Measurements from ENCODE around the gene SLC5A6.
"Not testable (repeated sequence)": the region's sequence is repeated elsewhere in the genome, so short reads cannot be mapped to it uniquely, and the experiment has no call there.

The SLC5A6 gene

DNA sequence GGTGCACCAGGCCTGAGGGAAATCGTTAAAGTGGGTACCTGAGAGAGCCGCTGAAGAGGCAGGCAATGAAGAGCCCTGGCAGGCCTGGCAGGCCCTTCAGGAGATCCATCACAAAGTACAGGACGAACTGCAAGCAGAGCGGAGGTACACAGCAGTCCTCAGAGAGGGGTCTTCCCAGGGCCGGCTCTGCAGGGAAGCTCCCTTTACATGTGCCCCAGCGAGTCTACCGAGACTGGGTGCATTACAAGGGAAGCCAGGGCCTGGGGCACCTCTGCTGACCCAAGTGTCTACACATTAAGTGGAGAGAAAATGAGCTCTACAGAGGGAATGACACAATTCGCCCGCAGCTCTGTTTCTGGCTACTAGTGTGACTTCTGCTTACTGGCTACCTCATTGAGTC is 8.3 kb downstream of the SLC5A6 start:
- no peak for DNase-seq

GRCh38 chr2:27202854-27203253 is 9.2 kb downstream of the SLC5A6 start:
- no peak for DNase-seq

DNA sequence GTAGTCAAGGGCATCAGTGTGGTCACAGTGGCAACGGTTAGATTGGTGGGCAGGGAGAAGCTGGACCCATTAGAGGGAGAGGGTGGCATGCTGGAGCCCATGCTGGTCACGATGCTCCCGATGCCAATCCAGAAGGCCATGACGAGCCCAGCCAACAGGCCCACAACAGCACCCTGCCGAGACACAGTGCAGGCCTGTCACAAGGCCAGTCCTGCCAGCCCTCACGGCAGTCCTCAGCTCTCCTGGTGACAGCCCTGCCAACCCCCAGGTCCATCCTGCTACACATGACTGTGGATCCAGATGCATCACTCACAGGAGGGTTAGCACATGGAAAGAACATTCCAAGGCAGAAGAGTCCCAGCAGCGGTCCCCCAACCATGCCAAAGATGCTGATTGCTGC is 10.4 kb downstream of the SLC5A6 start:
- DNase-seq: no peak

- no peak for DNase-seq
These were observed 12.8 kb downstream of the SLC5A6 start for GRCh38 chr2:27199241-27199640.

DNA sequence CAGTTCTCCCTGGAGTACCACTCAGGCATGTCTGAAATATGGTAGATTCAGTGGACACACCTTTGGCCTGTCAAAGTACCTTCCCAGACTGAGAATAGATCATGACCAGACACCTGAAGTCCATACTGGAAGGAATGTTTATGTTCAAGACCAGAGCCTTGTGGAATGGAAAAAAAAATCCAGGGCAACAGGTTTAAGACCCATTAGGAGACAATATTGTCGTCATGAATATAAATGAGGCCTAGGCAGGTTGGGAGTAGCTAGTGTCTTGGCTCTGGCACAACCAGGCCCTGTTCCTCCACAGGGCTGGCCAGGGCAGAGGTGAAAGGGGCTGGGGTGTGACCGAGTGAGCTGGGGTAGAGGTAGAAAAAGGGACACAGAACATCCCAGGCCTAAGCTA is 13.4 kb downstream of the SLC5A6 start:
- DNase-seq: no peak

- not testable (repeated sequence) for DNase-seq
These were observed 14.0 kb downstream of the SLC5A6 start for GRCh38 chr2:27198068-27198467.

DNA sequence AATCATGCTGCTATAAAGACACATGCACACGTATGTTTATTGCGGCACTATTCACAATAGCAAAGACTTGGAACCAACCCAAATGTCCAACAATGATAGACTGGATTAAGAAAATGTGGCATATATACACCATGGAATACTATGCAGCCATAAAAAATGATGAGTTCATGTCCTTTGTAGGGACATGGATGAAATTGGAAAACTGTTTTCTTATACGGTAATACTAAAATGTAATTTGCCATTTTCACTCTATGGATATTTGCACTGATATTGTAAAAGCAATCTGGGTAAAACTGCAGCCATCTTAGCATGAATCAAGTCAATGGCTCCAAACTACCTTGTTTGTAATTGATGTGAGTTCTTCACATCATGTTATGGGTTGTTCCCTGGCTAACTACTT is 16.3 kb downstream of the SLC5A6 start:
- DNase-seq: not testable (repeated sequence)

GRCh38 chr2:27194538-27195354 is 17.3 kb downstream of the SLC5A6 start:
- no peak for DNase-seq

DNA sequence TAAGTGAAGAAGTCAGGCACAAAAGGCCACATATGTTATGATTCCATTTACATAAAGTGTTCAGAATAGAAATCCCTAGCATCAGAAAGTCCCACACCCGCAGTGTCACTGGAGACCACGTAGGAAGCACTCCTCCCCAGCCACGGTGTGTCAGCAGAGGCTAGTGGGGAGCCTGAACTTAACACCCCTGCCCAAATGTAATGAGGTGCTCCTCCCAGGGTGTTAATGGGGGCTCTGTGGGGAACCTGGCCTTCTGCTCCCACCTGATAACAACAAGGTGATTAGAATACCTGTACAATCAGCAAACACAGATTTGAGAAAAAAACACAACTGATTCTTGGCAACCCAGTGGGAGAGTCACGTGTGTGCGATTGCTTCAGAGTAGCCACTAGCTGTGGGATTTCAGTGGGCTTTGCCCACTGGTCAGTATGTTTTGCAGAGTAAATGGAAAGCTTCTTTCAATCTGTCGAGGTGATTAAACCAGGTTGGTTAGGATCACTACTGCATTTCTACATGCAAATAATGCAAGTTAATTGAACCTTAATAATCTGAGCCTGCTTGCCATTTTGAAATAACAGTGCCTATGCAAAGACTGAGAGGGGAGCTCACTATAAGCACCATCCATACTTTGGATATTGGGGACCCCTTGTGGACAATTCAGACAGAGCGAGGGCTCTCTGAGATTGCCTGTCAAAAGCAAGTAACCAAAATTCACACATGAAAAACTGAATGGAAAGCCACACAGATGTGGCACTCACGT is 20.8 kb downstream of the SLC5A6 start:
- DNase-seq: peak; percentile 35

GRCh38 chr2:27189989-27190388 is 22.1 kb downstream of the SLC5A6 start:
- DNase-seq: no peak

GRCh38 chr2:27186613-27187345 is 25.3 kb downstream of the SLC5A6 start:
- no peak for DNase-seq

- DNase-seq: no peak
These were observed 26.6 kb downstream of the SLC5A6 start for GRCh38 chr2:27185331-27186026.

DNA sequence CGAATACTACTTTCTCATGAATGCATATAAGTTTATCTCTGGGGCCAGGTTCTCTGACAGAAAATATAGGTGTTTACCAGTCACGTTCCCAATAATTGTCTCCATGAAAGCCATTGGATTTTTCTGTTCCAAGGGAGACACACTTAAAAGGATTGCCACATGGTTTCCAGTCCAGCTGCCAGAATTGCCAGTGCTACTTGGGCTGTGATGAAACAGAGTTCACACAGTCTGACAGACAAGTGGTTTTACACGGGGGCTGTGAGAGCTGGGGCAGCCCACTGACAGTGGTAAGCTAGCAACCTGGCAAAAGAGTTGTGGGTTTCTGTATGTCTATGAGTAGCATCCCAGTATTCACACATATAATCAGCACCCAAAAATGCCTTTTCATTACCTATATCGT is 28.0 kb downstream of the SLC5A6 start:
- DNase-seq: no peak

- DNase-seq: no peak
These were observed 29.7 kb downstream of the SLC5A6 start for GRCh38 chr2:27182346-27182745.

DNA sequence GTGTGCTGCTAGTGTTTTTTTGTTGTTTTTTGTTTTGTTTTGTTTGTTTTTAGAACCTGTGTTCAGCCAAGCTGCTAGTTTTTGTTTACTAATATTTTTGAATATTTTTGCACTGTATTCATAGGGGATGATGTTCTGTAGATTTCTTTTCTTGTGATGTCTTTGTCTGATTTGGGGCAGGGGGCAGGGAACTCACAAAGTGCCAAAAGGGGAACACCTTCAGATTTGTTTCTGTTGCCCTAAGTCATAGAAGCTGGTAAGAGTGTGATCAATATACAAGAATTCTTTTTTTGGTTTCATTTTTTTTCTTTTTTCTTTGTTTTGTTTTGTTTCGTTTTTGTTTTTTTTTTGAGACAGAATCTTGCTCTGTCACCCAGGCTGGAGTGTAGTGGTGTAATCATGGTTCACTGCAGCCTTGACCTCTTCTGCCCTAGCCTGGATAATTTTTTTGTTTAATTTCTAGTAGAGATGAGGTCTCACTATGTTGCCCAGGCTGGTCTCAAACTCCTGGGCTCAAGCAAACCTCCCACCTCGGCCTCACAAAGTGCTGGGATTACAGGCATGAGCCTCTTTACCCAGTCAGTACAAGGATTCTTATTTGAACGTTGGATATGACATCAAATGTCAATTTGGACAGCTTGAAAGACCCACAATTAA is 32.6 kb downstream of the SLC5A6 start:
- DNase-seq: no peak

DNA sequence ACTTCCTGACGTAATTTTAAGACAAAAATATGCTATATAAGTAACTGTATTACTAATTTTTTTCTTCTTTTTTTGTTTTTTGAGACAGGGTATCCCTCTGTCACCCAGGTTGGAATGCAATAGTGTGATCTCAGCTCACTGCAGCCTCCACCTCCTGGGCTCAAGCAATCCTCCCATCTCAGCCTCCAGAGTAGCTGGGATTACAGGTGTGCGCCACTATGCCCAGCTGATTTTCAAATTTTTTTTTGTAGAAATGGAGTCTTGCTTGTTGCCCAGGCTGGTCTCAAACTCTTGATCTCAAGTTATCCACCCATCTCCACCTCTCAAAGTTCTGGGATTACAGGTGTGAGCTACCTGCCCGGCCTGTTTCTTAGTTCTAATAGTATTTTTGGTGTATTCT is 33.6 kb downstream of the SLC5A6 start:
- DNase-seq: no peak

GRCh38 chr2:27177441-27178351 is 34.4 kb downstream of the SLC5A6 start:
- DNase-seq: no peak

GRCh38 chr2:27175781-27176180 is 36.3 kb downstream of the SLC5A6 start:
- DNase-seq: not testable (repeated sequence)

DNA sequence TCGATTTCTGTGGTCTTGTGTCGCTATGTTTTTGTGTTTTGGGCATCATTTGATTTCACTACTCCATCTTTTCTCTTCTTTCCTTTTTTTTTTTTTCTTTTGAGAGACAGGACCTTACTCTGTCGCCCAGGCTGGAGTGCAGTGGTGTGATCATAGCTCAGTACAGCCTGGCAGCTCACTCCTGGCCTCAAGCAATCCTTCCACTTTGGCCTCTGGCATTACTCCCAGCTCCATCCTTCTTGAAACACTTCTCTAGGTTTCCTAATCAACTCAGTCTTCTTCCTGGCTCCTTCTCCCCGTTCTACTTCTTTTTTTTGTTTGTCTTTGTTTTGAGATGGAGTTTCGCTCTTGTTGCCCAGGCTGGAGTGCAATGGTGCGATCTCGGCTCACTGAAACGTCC is 36.7 kb downstream of the SLC5A6 start:
- DNase-seq: no peak

- no peak for DNase-seq
These were observed 37.4 kb downstream of the SLC5A6 start for GRCh38 chr2:27174638-27175037.

DNA sequence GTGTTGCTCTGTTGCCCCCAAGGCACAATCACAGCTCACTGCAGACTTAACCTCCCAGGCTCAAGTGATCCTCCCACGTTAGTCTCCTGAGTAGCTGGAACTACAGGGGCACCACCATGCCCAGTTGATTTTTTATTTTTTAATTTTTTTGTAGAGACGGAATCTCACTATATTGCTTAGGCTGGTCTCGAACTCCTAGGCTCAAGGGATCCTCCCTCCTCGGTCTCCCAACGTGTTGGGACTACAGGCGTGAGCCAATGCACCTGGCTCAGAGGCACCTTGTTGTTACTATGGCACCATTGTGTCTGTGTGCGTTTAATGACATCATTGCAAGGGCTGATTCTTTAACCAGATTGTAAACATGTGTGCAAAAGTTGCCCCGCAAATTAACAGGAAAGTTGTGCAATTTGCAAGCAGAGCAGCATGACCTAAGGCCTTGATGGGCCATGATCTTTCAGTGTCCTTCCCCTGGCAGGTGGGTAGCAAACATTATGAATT is 40.7 kb downstream of the SLC5A6 start:
- no peak for DNase-seq

All from activated CD4-positive, alpha-beta T cell treated with anti-CD3 and anti-CD28 coated beads, Interleukin-2, amount 50 U/mL, for 1 hour (primary cell).